Thoracic aorta (tissue), 2 donors: Measurements from ENCODE around the gene PSMB10. TPM values are rescaled to one million over a fixed set of nuclear protein-coding genes. Genes with fewer than 3 reads are reported as not detected.

Experiments
- ATAC-seq: fragments of 150-250 bp; one replicate; pipeline ENCODE4 v1.8.0; 2017; ENCODE audit warnings: low read depth; ENCODE audit not compliant: insufficient number of reproducible peaks, low FRiP score
- DNase-seq: peaks from one replicate; pipeline ENCODE4 v3.0.0-alpha.2; 2020; ENCODE audit warnings: low spot score
- H3K27ac ChIP-seq, 2 donors: fragments of 200-600 bp; sonication (generic); 1 replicate in 1 of 2; 2 replicates in 1 of 2; pipeline ENCODE4 v1.5.1; 2016; ENCODE audit warnings: mild to moderate bottlenecking in 2 of 2, moderate library complexity in 2 of 2
- H3K27me3 ChIP-seq: fragments of 200-600 bp; sonication (generic); replicated peaks from 2 replicates; pipeline ENCODE4 v1.6.0; 2016; ENCODE audit warnings: mild to moderate bottlenecking; ENCODE audit not compliant: insufficient read depth
- H3K36me3 ChIP-seq: fragments of 200-600 bp; sonication (generic); one replicate; pipeline ENCODE4 v1.5.1; 2016
- H3K4me1 ChIP-seq, 2 donors: fragments of 200-600 bp; sonication (generic); 1 replicate in 1 of 2; 2 replicates in 1 of 2; pipeline versions ENCODE4 v1.5.1 to v1.6.0; 2016; ENCODE audit warnings: low read depth in 2 of 2, mild to moderate bottlenecking in 1 of 2; ENCODE audit not compliant: control insufficient read depth in 1 of 2
- H3K4me3 ChIP-seq: fragments of 200-600 bp; sonication (generic); 2 replicates; pipeline ENCODE4 v1.5.1; 2016; ENCODE audit warnings: mild to moderate bottlenecking
- H3K9me3 ChIP-seq: fragments of 200-600 bp; sonication (generic); 2 replicates; pipeline ENCODE4 v1.5.1; 2016
- CTCF ChIP-seq: fragments of 200-600 bp; sonication (generic); IDR thresholded peaks from one replicate; pipeline ENCODE4 v1.5.1; 2019; ENCODE audit warnings: antibody characterized with exemption
- total RNA-seq, 2 donors: library from RNA; depleted of rRNA; stranded (reverse); fragments of >200 nt; gene quantifications; one replicate each; pipeline versions ENCODE4 v1.1.0 to v1.2.3, GENCODE V29; 2016

Gene PSMB10
- total RNA-seq, 2 donors from 2014 or later: 19.8 to 52.7 TPM

GRCh38 chr16:67943619-67944504 is 7.2 kb upstream of the PSMB10 start, which contains the start of gene LCAT:
Gene LCAT, minus strand, starts transcription at chr16:67944120. Its CDS starts 19 bp downstream, at chr16:67944101.
- no peaks in the 10 kb centered on the region for H3K27me3 ChIP-seq
- H3K4me3 ChIP-seq: peak within 1 kb of the TSS; percentile 24
- peak; percentile 56 for ATAC-seq
- peaks cover 71% of the 10 kb centered on the region for H3K36me3 ChIP-seq
- no peak for DNase-seq
- no peaks in the 10 kb centered on the region for H3K9me3 ChIP-seq
- peak within 1 kb of the TSS; percentile 84 to 90 for H3K27ac ChIP-seq
- no peak for TF ChIP-seq CTCF
- peaks cover 12 to 20% of the 10 kb centered on the region in 2 donors for H3K4me1 ChIP-seq

GRCh38 chr16:67943256-67943618 is 6.6 kb upstream of the PSMB10 start:
- ATAC-seq: no peak
- Histone ChIP-seq H3K27ac (peak overlapping the region; percentile 84 to 90), H3K4me3 (no peak overlapping the region), H3K36me3 (peaks cover 65% of the 10 kb centered on the region), H3K9me3 (no peaks in the 10 kb centered on the region), H3K4me1 (peaks cover 12 to 20% of the 10 kb centered on the region in 2 donors), H3K27me3 (no peaks in the 10 kb centered on the region)
- no peak for DNase-seq
- no peak for TF ChIP-seq CTCF

- Histone ChIP-seq H3K4me3 (no peak overlapping the region), H3K4me1 (peaks cover 12 to 20% of the 10 kb centered on the region in 2 donors), H3K27me3 (no peaks in the 10 kb centered on the region), H3K9me3 (no peaks in the 10 kb centered on the region), H3K36me3 (peaks cover 59% of the 10 kb centered on the region), H3K27ac (peak overlapping the region; percentile 84 to 90)
- ATAC-seq (no peak), DNase-seq (no peak)
- no peak for TF ChIP-seq CTCF
Observed at GRCh38 chr16:67942510-67943255, 6.0 kb upstream of the PSMB10 start.

GRCh38 chr16:67942200-67942509 is 5.5 kb upstream of the PSMB10 start:
- Histone ChIP-seq H3K9me3 (no peaks in the 10 kb centered on the region), H3K27ac (no peak overlapping the region), H3K4me3 (no peak overlapping the region), H3K27me3 (no peaks in the 10 kb centered on the region), H3K4me1 (peaks cover 16 to 24% of the 10 kb centered on the region in 2 donors), H3K36me3 (peaks cover 54% of the 10 kb centered on the region)
- DNase-seq: no peak
- TF ChIP-seq CTCF: peak; percentile 49
- no peak for ATAC-seq

- Histone ChIP-seq H3K4me3 (no peak overlapping the region), H3K36me3 (peaks cover 49% of the 10 kb centered on the region), H3K4me1 (peaks cover 20 to 28% of the 10 kb centered on the region in 2 donors), H3K9me3 (no peaks in the 10 kb centered on the region), H3K27me3 (no peaks in the 10 kb centered on the region), H3K27ac (peak overlapping the region in 1 of 2 donors; percentile 30)
- ATAC-seq (no peak), DNase-seq (no peak)
- no peak for TF ChIP-seq CTCF
Observed at GRCh38 chr16:67941469-67942199, 5.0 kb upstream of the PSMB10 start.
